Vagina (tissue), 2 donors: ENCODE measurements around the gene OR1D5. TPM values are rescaled to one million over a fixed set of nuclear protein-coding genes. Genes with fewer than 3 reads are reported as not detected.

ENCODE experiments used
- DNase-seq, 2 donors: peaks; one replicate each; pipeline ENCODE4 v3.0.0-alpha.2; 2017; ENCODE audit errors: extremely low spot score in 2 of 2
- H3K27ac ChIP-seq: fragments of 200-600 bp; sonication (generic); one replicate; pipeline ENCODE4 v1.5.1; 2019
- H3K27me3 ChIP-seq: fragments of 200-600 bp; sonication (generic); one replicate; pipeline ENCODE4 v1.5.1; 2019
- H3K36me3 ChIP-seq, 2 donors: fragments of 200-600 bp; sonication (generic); one replicate each; pipeline ENCODE4 v1.5.1; 2017 to 2019
- H3K4me1 ChIP-seq: fragments of 200-600 bp; sonication (generic); one replicate; pipeline ENCODE4 v1.5.1; 2019
- H3K4me3 ChIP-seq, 2 donors: fragments of 200-600 bp; sonication (generic); 1 replicate in 1 of 2; 2 replicates in 1 of 2; pipeline ENCODE4 v1.5.1; 2016 to 2019
- H3K9me3 ChIP-seq: fragments of 200-600 bp; sonication (generic); one replicate; pipeline ENCODE4 v1.5.1; 2019
- POLR2A ChIP-seq, 2 donors: fragments of 450-650 bp; IDR thresholded peaks; one replicate each; pipeline ENCODE4 v1.6.1; 2017; ENCODE audit warnings: antibody characterized with exemption in 2 of 2, mild to moderate bottlenecking in 2 of 2, moderate library complexity in 2 of 2
- POLR2AphosphoS5 ChIP-seq, 2 donors: sonication (generic); formaldehyde crosslinking; IDR thresholded peaks; one replicate each; pipeline ENCODE4 v1.9.0; 2017; ENCODE audit warnings: antibody characterized with exemption in 2 of 2, mild to moderate bottlenecking in 2 of 2, low read depth in 1 of 2; ENCODE audit not compliant: insufficient read depth in 1 of 2
- intact Hi-C: fragments of 100-400 bp; cut with DNase I; formaldehyde crosslinking; loops from one replicate; pipeline ENCODE4 v1.15.1; 2023
- total RNA-seq: library from RNA; depleted of rRNA; stranded (reverse); fragments of >200 nt; gene quantifications from one replicate; pipeline ENCODE4 v1.2.3, GENCODE V29; 2016
- TF ChIP-seq, protein P1 (sequence below), 3 experiments: fragments of 450-650 bp in 2 of 3; fragments of 200-600 bp in 1 of 3; sonication (generic) in 1 of 3; IDR thresholded peaks; one replicate each; pipeline ENCODE4 v1.5.1; 2017 to 2019; ENCODE audit warnings: antibody characterized with exemption in 3 of 3, mild to moderate bottlenecking in 2 of 3, moderate library complexity in 2 of 3

The OR1D5 gene
- total RNA-seq, 1 donor from 2014 or later = not detected

DNA sequence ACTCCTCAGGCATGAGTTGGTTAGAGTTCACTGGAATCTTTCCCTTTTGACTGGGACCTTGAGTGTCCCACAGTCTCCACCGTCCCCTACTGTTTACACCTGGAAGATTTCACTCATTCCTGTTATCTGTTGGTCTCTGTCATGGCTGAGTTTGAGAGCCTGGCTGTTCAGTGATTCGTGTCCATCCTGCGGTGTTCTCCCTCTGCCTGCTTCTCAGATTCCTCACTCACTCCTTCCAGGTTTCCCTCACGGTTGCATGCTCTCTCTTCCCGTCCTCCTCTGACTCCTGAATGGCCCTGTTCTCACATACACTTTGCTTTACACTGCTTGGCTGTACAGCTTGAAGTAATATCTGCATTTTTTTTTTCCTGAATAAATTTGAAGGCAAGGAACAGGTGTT lies 24.5 kb downstream of the OR1D5 start:
- no peak overlapping the region for H3K4me3 ChIP-seq
- DNase-seq = no peak
- H3K27me3 ChIP-seq = no peaks in the 10 kb centered on the region
- no peak overlapping the region for H3K27ac ChIP-seq
- TF ChIP-seq, protein P1, sequence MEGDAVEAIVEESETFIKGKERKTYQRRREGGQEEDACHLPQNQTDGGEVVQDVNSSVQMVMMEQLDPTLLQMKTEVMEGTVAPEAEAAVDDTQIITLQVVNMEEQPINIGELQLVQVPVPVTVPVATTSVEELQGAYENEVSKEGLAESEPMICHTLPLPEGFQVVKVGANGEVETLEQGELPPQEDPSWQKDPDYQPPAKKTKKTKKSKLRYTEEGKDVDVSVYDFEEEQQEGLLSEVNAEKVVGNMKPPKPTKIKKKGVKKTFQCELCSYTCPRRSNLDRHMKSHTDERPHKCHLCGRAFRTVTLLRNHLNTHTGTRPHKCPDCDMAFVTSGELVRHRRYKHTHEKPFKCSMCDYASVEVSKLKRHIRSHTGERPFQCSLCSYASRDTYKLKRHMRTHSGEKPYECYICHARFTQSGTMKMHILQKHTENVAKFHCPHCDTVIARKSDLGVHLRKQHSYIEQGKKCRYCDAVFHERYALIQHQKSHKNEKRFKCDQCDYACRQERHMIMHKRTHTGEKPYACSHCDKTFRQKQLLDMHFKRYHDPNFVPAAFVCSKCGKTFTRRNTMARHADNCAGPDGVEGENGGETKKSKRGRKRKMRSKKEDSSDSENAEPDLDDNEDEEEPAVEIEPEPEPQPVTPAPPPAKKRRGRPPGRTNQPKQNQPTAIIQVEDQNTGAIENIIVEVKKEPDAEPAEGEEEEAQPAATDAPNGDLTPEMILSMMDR (IDR thresholded peaks at IDR 0.05) = no peak
- TF ChIP-seq POLR2A (IDR thresholded peaks at IDR 0.05) = no peak
- TF ChIP-seq POLR2AphosphoS5 (IDR thresholded peaks at IDR 0.05; ENCODE audit: insufficient read depth in 1 of 2, low read depth in 1 of 2) = no peak
- no peaks in the 10 kb centered on the region for H3K4me1 ChIP-seq
- peaks cover under 1% of the 10 kb centered on the region for H3K9me3 ChIP-seq
- H3K36me3 ChIP-seq = no peaks in the 10 kb centered on the region
- intact Hi-C loops = no loop called here

DNA sequence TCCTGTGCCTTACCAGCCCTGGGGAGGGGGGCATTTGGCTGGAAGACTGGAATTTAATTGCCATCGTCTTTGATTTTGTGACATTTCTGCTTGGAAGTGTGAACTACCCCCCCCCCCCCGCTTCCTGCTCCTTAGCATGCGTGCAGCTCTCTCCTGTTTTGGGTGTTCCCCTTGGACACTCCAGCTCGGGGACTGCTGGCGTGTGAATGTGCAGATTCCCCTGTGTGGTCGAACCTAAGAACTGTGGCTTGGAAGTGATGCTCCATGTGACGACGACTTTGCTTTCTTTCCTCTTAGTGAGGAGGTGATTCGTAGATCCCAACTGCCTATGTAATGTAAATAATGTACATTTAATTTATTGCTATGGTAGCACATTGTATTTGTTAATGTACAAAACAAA lies 26.1 kb downstream of the OR1D5 start:
- TF ChIP-seq, protein P1 (IDR thresholded peaks at IDR 0.05) = no peak
- no peak for TF ChIP-seq POLR2A (IDR thresholded peaks at IDR 0.05)
- TF ChIP-seq POLR2AphosphoS5 (IDR thresholded peaks at IDR 0.05; ENCODE audit: insufficient read depth in 1 of 2, low read depth in 1 of 2) = no peak
- Histone ChIP-seq H3K9me3 (no peaks in the 10 kb centered on the region), H3K36me3 (no peaks in the 10 kb centered on the region), H3K27ac (no peak overlapping the region), H3K4me3 (no peak overlapping the region), H3K4me1 (no peaks in the 10 kb centered on the region), H3K27me3 (no peaks in the 10 kb centered on the region)
- intact Hi-C loops = no loop called here
- no peak for DNase-seq

DNA sequence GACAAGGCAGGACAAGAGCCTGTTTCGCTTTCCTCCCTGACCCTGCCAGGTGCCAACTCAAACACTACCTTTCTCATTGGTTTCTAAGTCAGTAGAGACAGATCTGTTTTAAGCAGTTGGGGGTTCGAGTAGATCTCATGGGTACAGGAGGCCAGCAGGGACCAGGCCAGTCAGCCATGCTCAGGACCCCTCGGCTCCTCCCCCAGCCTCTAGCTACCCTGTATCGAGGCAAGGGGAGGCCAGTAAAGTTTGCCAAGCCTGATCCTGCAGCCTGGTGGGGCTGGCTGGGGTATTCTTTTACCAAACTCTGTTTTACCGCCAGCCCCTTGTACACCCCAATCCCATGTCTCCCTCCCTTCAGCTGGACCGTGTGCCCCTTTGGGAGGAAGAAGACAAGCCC lies 26.6 kb downstream of the OR1D5 start:
- Histone ChIP-seq H3K27me3 (no peaks in the 10 kb centered on the region), H3K27ac (no peak overlapping the region), H3K4me1 (no peaks in the 10 kb centered on the region), H3K9me3 (no peaks in the 10 kb centered on the region), H3K4me3 (no peak overlapping the region), H3K36me3 (no peaks in the 10 kb centered on the region)
- TF ChIP-seq POLR2AphosphoS5 (IDR thresholded peaks at IDR 0.05; ENCODE audit: insufficient read depth in 1 of 2, low read depth in 1 of 2) = no peak
- TF ChIP-seq, protein P1 (IDR thresholded peaks at IDR 0.05) = no peak
- no peak for TF ChIP-seq POLR2A (IDR thresholded peaks at IDR 0.05)
- no peak for DNase-seq
- intact Hi-C loops = no loop called here

DNA sequence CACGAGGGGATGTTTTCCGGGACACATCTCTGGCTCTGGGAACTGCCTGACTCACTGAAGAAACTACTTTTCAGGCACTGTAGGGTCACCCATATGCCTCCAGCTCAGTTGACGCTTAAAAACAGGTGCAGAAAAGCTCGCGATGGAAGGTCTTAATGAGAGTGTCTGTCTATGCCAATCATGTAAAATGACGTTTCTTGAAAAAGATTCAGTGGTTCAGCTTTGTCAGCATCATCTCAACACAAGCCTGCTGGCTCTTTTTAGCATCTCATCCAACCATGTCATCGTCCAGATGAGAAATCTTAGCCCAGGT lies 27.5 kb downstream of the OR1D5 start:
- no peak overlapping the region for H3K4me3 ChIP-seq
- intact Hi-C loops = no loop called here
- TF ChIP-seq POLR2A (IDR thresholded peaks at IDR 0.05) (no peak), POLR2AphosphoS5 (IDR thresholded peaks at IDR 0.05; ENCODE audit: insufficient read depth in 1 of 2, low read depth in 1 of 2) (no peak)
- TF ChIP-seq, protein P1 (IDR thresholded peaks at IDR 0.05) = no peak

DNA sequence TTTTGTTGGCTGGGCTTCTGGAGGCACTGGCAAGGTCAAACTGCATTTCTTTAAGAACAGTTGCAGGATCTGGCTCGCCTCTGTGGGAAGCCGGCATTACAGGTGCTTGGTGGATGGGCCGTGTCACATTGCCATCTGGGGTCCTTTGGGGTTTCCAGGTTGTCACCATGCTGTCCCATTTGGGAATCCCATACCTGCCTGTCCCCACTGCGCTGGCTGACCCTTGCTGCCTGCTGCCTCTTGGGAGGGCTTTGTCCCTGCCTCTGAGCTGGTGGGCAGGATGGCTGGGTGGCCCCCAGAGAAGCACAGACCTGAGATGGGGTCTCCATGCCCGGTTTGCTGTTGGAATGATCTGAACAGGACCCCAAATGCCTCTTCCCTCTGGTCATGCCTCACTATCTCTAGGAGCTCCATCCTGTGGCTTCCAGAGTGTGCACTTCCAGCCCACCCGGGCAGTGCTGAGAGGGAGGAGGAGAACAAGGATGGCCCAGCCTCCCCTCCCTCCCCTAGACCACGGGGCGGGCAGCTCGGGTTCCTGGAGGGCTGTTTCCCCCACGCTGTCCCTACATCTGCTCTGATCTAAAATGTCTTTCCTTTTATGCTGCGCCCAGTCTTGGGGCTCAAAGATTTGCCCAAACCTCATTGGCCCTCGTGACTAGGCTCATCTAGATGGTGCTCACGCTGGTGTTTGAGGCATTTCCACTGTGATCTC lies 28.0 kb downstream of the OR1D5 start:
- no peaks in the 10 kb centered on the region for H3K36me3 ChIP-seq

More for the DNA sequence above, 27.5 kb downstream of the OR1D5 start:
- H3K27ac ChIP-seq = no peak overlapping the region
- no peaks in the 10 kb centered on the region for H3K4me1 ChIP-seq
- no peaks in the 10 kb centered on the region for H3K27me3 ChIP-seq
- DNase-seq = no peak
- H3K9me3 ChIP-seq = no peaks in the 10 kb centered on the region
- no peaks in the 10 kb centered on the region for H3K36me3 ChIP-seq

More for the DNA sequence above, 28.0 kb downstream of the OR1D5 start:
- peak in 1 of 2 donors; percentile 85 for DNase-seq
- H3K4me1 ChIP-seq = no peaks in the 10 kb centered on the region
- no peaks in the 10 kb centered on the region for H3K9me3 ChIP-seq
- TF ChIP-seq, protein P1 (IDR thresholded peaks at IDR 0.05) = no peak
- TF ChIP-seq POLR2AphosphoS5 (IDR thresholded peaks at IDR 0.05; ENCODE audit: insufficient read depth in 1 of 2, low read depth in 1 of 2) = no peak
- no peak for TF ChIP-seq POLR2A (IDR thresholded peaks at IDR 0.05)
- H3K27me3 ChIP-seq = no peaks in the 10 kb centered on the region
- intact Hi-C loops = no loop called here
- H3K4me3 ChIP-seq = no peak overlapping the region
- no peak overlapping the region for H3K27ac ChIP-seq
